ENCODE results near the gene PABPC3.

PABPC3 gene

GRCh38 chr13:25088562-25089221, 7.2 kb upstream of the PABPC3 start:
- Histone ChIP-seq H4K8ac (ENCODE audit: low read depth, low read length) (no peak overlapping the region), H3K79me1 (ENCODE audit: low read depth, low read length) (no peaks in the 10 kb centered on the region), H3K4me3 (ENCODE audit: low read length in 2 of 2) (no peak overlapping the region), H2AK5ac (ENCODE audit: low read depth, low read length) (no peak overlapping the region), H3K9ac (ENCODE audit: low read depth, low read length, poor library complexity) (no peak overlapping the region), H3K14ac (ENCODE audit: low read length) (no peak overlapping the region), H2BK15ac (ENCODE audit: low read length) (no peak overlapping the region), H3K4ac (ENCODE audit: low read length) (no peak overlapping the region), H4K91ac (ENCODE audit: low read depth, low read length, poor library complexity) (no peak overlapping the region), H2BK120ac (ENCODE audit: low read depth, low read length) (no peak overlapping the region), H3K4me1 (ENCODE audit: control insufficient read depth in 2 of 2, insufficient read depth in 1 of 2, low read depth in 1 of 2, low read length in 2 of 2) (no peaks in the 10 kb centered on the region), H3K4me2 (ENCODE audit: insufficient read depth, low read length, poor library complexity, severe bottlenecking) (no peak overlapping the region), H3K27me3 (ENCODE audit: control insufficient read depth in 3 of 3, insufficient read depth in 3 of 3, low read depth in 1 of 3, low read length in 3 of 3) (peaks cover 0 to 4% (median 0%) of the 10 kb centered on the region in 3 experiments), H2BK12ac (ENCODE audit: low read length) (no peak overlapping the region), H3K23ac (ENCODE audit: low read depth, low read length, poor library complexity) (no peak overlapping the region), H2BK5ac (ENCODE audit: low read length) (no peak overlapping the region), H2AFZ (ENCODE audit: low read length) (no peak overlapping the region), H3K9me3 (replicated peaks in 1 of 2; ENCODE audit: control insufficient read depth in 2 of 2, insufficient read depth in 1 of 2, low read depth in 1 of 2, low read length in 2 of 2) (no peaks in the 10 kb centered on the region), H3K36me3 (replicated peaks in 1 of 2; ENCODE audit: control insufficient read depth in 2 of 2, insufficient read depth in 2 of 2, low read length in 2 of 2) (no peaks in the 10 kb centered on the region), H3K27ac (replicated peaks; ENCODE audit: low read length) (no peak overlapping the region), H3K18ac (ENCODE audit: low read length) (no peak overlapping the region)
- no CpG with 5 or more reads among the region's 10 CpGs for WGBS, 2 donors (ENCODE audit: extremely low coverage in 2 of 2, insufficient read length in 2 of 2, insufficient replicate concordance in 1 of 2)
- DNase-seq (ENCODE audit: low spot score), result no peak

- Histone ChIP-seq H3K36me3 (replicated peaks in 1 of 2; ENCODE audit: control insufficient read depth in 2 of 2, insufficient read depth in 2 of 2, low read length in 2 of 2) (no peaks in the 10 kb centered on the region), H3K4me2 (ENCODE audit: insufficient read depth, low read length, poor library complexity, severe bottlenecking) (no peak overlapping the region), H2BK15ac (ENCODE audit: low read length) (no peak overlapping the region), H3K27ac (replicated peaks; ENCODE audit: low read length) (no peak overlapping the region), H3K14ac (ENCODE audit: low read length) (peak overlapping the region; percentile 5), H2BK5ac (ENCODE audit: low read length) (no peak overlapping the region), H2BK120ac (ENCODE audit: low read depth, low read length) (no peak overlapping the region), H3K4ac (ENCODE audit: low read length) (no peak overlapping the region), H2AK5ac (ENCODE audit: low read depth, low read length) (no peak overlapping the region), H3K23ac (ENCODE audit: low read depth, low read length, poor library complexity) (no peak overlapping the region), H3K9ac (ENCODE audit: low read depth, low read length, poor library complexity) (no peak overlapping the region), H4K8ac (ENCODE audit: low read depth, low read length) (no peak overlapping the region), H2BK12ac (ENCODE audit: low read length) (no peak overlapping the region), H3K27me3 (ENCODE audit: control insufficient read depth in 3 of 3, insufficient read depth in 3 of 3, low read depth in 1 of 3, low read length in 3 of 3) (no peaks in the 10 kb centered on the region), H3K4me1 (ENCODE audit: control insufficient read depth in 2 of 2, insufficient read depth in 1 of 2, low read depth in 1 of 2, low read length in 2 of 2) (no peaks in the 10 kb centered on the region), H3K4me3 (ENCODE audit: low read length in 2 of 2) (no peak overlapping the region), H2AFZ (ENCODE audit: low read length) (no peak overlapping the region), H3K9me3 (replicated peaks in 1 of 2; ENCODE audit: control insufficient read depth in 2 of 2, insufficient read depth in 1 of 2, low read depth in 1 of 2, low read length in 2 of 2) (no peaks in the 10 kb centered on the region), H4K91ac (ENCODE audit: low read depth, low read length, poor library complexity) (no peak overlapping the region), H3K79me1 (ENCODE audit: low read depth, low read length) (no peaks in the 10 kb centered on the region), H3K18ac (ENCODE audit: low read length) (peak overlapping the region; percentile 2)
- DNase-seq (ENCODE audit: low spot score), result no peak
- WGBS, 2 donors (ENCODE audit: extremely low coverage in 2 of 2, insufficient read length in 2 of 2, insufficient replicate concordance in 1 of 2), result no CpG with 5 or more reads among the region's 13 CpGs
These were observed 1.5 kb downstream of the PABPC3 start for GRCh38 chr13:25097426-25097825.

- H3K4me3 ChIP-seq (ENCODE audit: low read length in 2 of 2), result no peak overlapping the region
These were observed 7.8 kb downstream of the PABPC3 start for GRCh38 chr13:25103711-25104110.

GRCh38 chr13:25109341-25109740, 13.4 kb downstream of the PABPC3 start:
- peaks cover under 1 to 3% of the 10 kb centered on the region in 2 donors for H3K4me1 ChIP-seq (ENCODE audit: control insufficient read depth in 2 of 2, insufficient read depth in 1 of 2, low read depth in 1 of 2, low read length in 2 of 2)
- no peak overlapping the region for H2BK120ac ChIP-seq (ENCODE audit: low read depth, low read length)
- no peaks in the 10 kb centered on the region for H3K79me1 ChIP-seq (ENCODE audit: low read depth, low read length)
- H2AK5ac ChIP-seq (ENCODE audit: low read depth, low read length), result no peak overlapping the region
- no peak overlapping the region for H3K4me3 ChIP-seq (ENCODE audit: low read length in 2 of 2)
- H3K9me3 ChIP-seq (replicated peaks in 1 of 2; ENCODE audit: control insufficient read depth in 2 of 2, insufficient read depth in 1 of 2, low read depth in 1 of 2, low read length in 2 of 2), result no peaks in the 10 kb centered on the region
- no peaks in the 10 kb centered on the region for H3K27me3 ChIP-seq (ENCODE audit: control insufficient read depth in 3 of 3, insufficient read depth in 3 of 3, low read depth in 1 of 3, low read length in 3 of 3)
- no peak overlapping the region for H3K23ac ChIP-seq (ENCODE audit: low read depth, low read length, poor library complexity)
- H3K4ac ChIP-seq (ENCODE audit: low read length), result no peak overlapping the region
- H2BK15ac ChIP-seq (ENCODE audit: low read length), result no peak overlapping the region
- H4K8ac ChIP-seq (ENCODE audit: low read depth, low read length), result no peak overlapping the region
- H3K9ac ChIP-seq (ENCODE audit: low read depth, low read length, poor library complexity), result no peak overlapping the region
- no peak overlapping the region for H3K27ac ChIP-seq (replicated peaks; ENCODE audit: low read length)
- DNase-seq (ENCODE audit: low spot score), result no peak
- no CpG with 5 or more reads among the region's 5 CpGs for WGBS, 2 donors (ENCODE audit: extremely low coverage in 2 of 2, insufficient read length in 2 of 2, insufficient replicate concordance in 1 of 2)
- no peak overlapping the region for H3K18ac ChIP-seq (ENCODE audit: low read length)
- no peak overlapping the region for H2BK12ac ChIP-seq (ENCODE audit: low read length)
- no peak overlapping the region for H3K4me2 ChIP-seq (ENCODE audit: insufficient read depth, low read length, poor library complexity, severe bottlenecking)
- no peak overlapping the region for H4K91ac ChIP-seq (ENCODE audit: low read depth, low read length, poor library complexity)
- no peak overlapping the region for H2AFZ ChIP-seq (ENCODE audit: low read length)
- H2BK5ac ChIP-seq (ENCODE audit: low read length), result no peak overlapping the region
- H3K14ac ChIP-seq (ENCODE audit: low read length), result no peak overlapping the region
- no peaks in the 10 kb centered on the region for H3K36me3 ChIP-seq (replicated peaks in 1 of 2; ENCODE audit: control insufficient read depth in 2 of 2, insufficient read depth in 2 of 2, low read length in 2 of 2)

More at GRCh38 chr13:25103711-25104110, 7.8 kb downstream of the PABPC3 start:
- H3K79me1 ChIP-seq (ENCODE audit: low read depth, low read length), result no peaks in the 10 kb centered on the region
- H3K27me3 ChIP-seq (ENCODE audit: control insufficient read depth in 3 of 3, insufficient read depth in 3 of 3, low read depth in 1 of 3, low read length in 3 of 3), result no peaks in the 10 kb centered on the region
- no peak overlapping the region for H2BK12ac ChIP-seq (ENCODE audit: low read length)
- H3K9ac ChIP-seq (ENCODE audit: low read depth, low read length, poor library complexity), result no peak overlapping the region
- no peaks in the 10 kb centered on the region for H3K4me1 ChIP-seq (ENCODE audit: control insufficient read depth in 2 of 2, insufficient read depth in 1 of 2, low read depth in 1 of 2, low read length in 2 of 2)
- H2BK15ac ChIP-seq (ENCODE audit: low read length), result no peak overlapping the region
- no peak overlapping the region for H3K4me2 ChIP-seq (ENCODE audit: insufficient read depth, low read length, poor library complexity, severe bottlenecking)
- H3K36me3 ChIP-seq (replicated peaks in 1 of 2; ENCODE audit: control insufficient read depth in 2 of 2, insufficient read depth in 2 of 2, low read length in 2 of 2), result no peaks in the 10 kb centered on the region
- no peak overlapping the region for H3K14ac ChIP-seq (ENCODE audit: low read length)
- no peak for DNase-seq (ENCODE audit: low spot score)
- no peak overlapping the region for H2AFZ ChIP-seq (ENCODE audit: low read length)
- H4K8ac ChIP-seq (ENCODE audit: low read depth, low read length), result no peak overlapping the region
- no peak overlapping the region for H2BK120ac ChIP-seq (ENCODE audit: low read depth, low read length)
- H2BK5ac ChIP-seq (ENCODE audit: low read length), result no peak overlapping the region
- no peak overlapping the region for H3K18ac ChIP-seq (ENCODE audit: low read length)
- H3K27ac ChIP-seq (replicated peaks; ENCODE audit: low read length), result no peak overlapping the region
- H3K4ac ChIP-seq (ENCODE audit: low read length), result no peak overlapping the region
- no peak overlapping the region for H3K23ac ChIP-seq (ENCODE audit: low read depth, low read length, poor library complexity)
- no peaks in the 10 kb centered on the region for H3K9me3 ChIP-seq (replicated peaks in 1 of 2; ENCODE audit: control insufficient read depth in 2 of 2, insufficient read depth in 1 of 2, low read depth in 1 of 2, low read length in 2 of 2)
- WGBS, 2 donors (ENCODE audit: extremely low coverage in 2 of 2, insufficient read length in 2 of 2, insufficient replicate concordance in 1 of 2), result no CpG with 5 or more reads among the region's 2 CpGs
- no peak overlapping the region for H4K91ac ChIP-seq (ENCODE audit: low read depth, low read length, poor library complexity)
- H2AK5ac ChIP-seq (ENCODE audit: low read depth, low read length), result no peak overlapping the region

All from neuronal stem cell (in vitro differentiated cells).